Psoas muscle (tissue), 8 donors: ENCODE results near the gene SYT9. TPM values are rescaled to one million over a fixed set of nuclear protein-coding genes. Genes with fewer than 3 reads are reported as not detected.

Experiments used
- ATAC-seq, 4 donors: fragments of 200-7000 bp; cut with Tn5 transposase; one replicate each; pipeline ENCODE4 v1.9.1; 2020; ENCODE audit warnings: moderate library complexity in 3 of 4, mild to moderate bottlenecking in 2 of 4
- DNase-seq, 2 donors: peaks; one replicate each; pipeline ENCODE4 v3.0.0-alpha.2; 2020
- H3K27ac ChIP-seq: fragments of 200-600 bp; one replicate; pipeline ENCODE4 v1.8.0; 2022
- H3K27me3 ChIP-seq, 3 donors: fragments of 200-600 bp in 1 of 3; one replicate each; pipeline versions ENCODE4 v1.6.1 to v1.8.0; 2013 to 2022; ENCODE audit warnings: low read length in 2 of 3, mild to moderate bottlenecking in 2 of 3, moderate library complexity in 1 of 3; ENCODE audit not compliant: insufficient read depth in 3 of 3
- H3K36me3 ChIP-seq, 2 donors: fragments of 200-600 bp in 1 of 2; one replicate each; pipeline versions ENCODE4 v1.6.1 to v1.8.0; 2013 to 2022; ENCODE audit warnings: low read depth in 1 of 2, mild to moderate bottlenecking in 1 of 2, moderate library complexity in 1 of 2; ENCODE audit not compliant: insufficient read depth in 1 of 2
- H3K4me1 ChIP-seq: fragments of 200-600 bp; one replicate; pipeline ENCODE4 v1.8.0; 2022
- H3K4me3 ChIP-seq: fragments of 200-600 bp; one replicate; pipeline ENCODE4 v1.8.0; 2022; ENCODE audit warnings: mild to moderate bottlenecking
- H3K9me3 ChIP-seq: fragments of 200-600 bp; one replicate; pipeline ENCODE4 v1.8.0; 2022
- WGBS, 3 donors: extraction: QIAGEN DNeasy Blood & Tissue Kit; methylation state at CpG; one replicate each; pipeline versions ENCODE4 v1.1.6 to v1.1.7; 2013; 5-methylcytosine and 5-hydroxymethylcytosine counted together
- intact Hi-C, 2 donors: fragments of 100-400 bp; cut with DNase I; formaldehyde crosslinking; loops; one replicate each; pipeline versions ENCODE4 v1.11.0 to v1.14.2; 2022
- polyA plus RNA-seq, 3 donors: library from polyadenylated mRNA; stranded (reverse); fragments of 200-250 nt; gene quantifications; one replicate each; pipeline ENCODE4 v1.2.3, GENCODE V29; 2013
- total RNA-seq, 4 donors: library from RNA; stranded (reverse); fragmentation: NEBNext Ultra II Directional in 2 of 4; extraction: Animal tissue kit (Norgen Biotek cat#: 25700) in 2 of 4; gene quantifications; one replicate each; pipeline versions ENCODE4 v1.2.1 to v1.2.4, GENCODE V29; 2021 to 2023
- TF ChIP-seq, protein P1 (sequence below): fragments of 200-600 bp; IDR thresholded peaks from one replicate; pipeline ENCODE4 v1.8.0; 2022; ENCODE audit warnings: antibody characterized with exemption
- donor health status: healthy with polysubstance abuse.
- donor health status: DM: no; HTN: no; CAD: no; lungs with moderate emphysema.
- donor health status: Bipolar disorder and iron deficiency.
- donor health status: healthy.
- donor health status: DM: yes; HTN: yes; CAD: no.
- donor health status: DM: no; HTN: no; CAD: no.
- donor health status: DM: no; HTN: no; CAD: no.
- donor health status: DM: yes; HTN: yes; CAD: no.

The SYT9 gene
- total and polyA plus RNA-seq, 7 donors, result 0.03 TPM; not detected in 5

DNA sequence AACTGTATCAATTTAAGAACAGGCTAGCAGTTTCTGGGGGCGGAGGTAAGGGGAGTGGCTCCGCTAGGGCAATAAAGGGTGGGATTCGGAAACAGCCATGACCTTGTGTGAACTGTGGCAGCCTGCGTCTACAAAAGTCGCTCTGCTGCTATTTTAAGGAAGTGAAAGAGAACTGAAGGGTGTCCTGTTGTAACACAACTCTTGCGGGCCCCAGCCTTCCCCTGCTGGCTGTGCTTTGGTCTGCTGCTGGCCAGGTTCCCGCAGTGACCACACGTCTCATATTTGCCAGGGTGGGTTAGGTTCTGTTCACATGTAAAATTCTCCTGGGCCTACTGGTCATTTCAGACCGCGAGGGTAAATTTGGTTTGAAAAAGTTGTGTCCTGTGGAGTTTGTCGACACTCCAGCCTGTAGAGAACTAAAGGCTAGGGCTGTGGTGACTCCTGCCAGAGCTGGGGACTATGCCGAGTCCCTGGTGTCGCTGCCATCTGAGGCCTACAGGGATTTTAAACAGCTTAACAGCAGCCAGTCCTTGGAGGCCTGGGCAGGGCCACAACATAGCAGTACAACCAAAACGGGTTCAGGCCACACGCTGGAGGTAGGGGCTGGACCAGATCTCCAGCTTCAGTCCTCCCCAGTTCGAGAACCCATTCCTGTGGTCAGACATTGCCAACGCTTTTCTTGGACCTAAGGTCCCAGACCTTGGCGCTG lies 261.0 kb downstream of the SYT9 start:
- peak; percentile 91 to 95 for DNase-seq
- peak overlapping the region; percentile 93 for H3K27ac ChIP-seq
- H3K9me3 ChIP-seq, result no peaks in the 10 kb centered on the region
- H3K4me1 ChIP-seq, result peaks cover 31% of the 10 kb centered on the region
- peak overlapping the region; percentile 84 for H3K4me3 ChIP-seq
- WGBS, 3 donors, result 4 to 8% (median 5%) methylated on average over 18 of the region's 18 CpGs
- peak; percentile 71 to 79 (median 75) for ATAC-seq
- intact Hi-C loops, result loop anchor here (2.0 to 5.0 kb wide), 5 partner anchors 34 to 155 kb away; no protein-coding TSS in a partner anchor
- H3K36me3 ChIP-seq, result no peaks in the 10 kb centered on the region
- H3K27me3 ChIP-seq, result no peaks in the 10 kb centered on the region
- TF ChIP-seq, protein P1, sequence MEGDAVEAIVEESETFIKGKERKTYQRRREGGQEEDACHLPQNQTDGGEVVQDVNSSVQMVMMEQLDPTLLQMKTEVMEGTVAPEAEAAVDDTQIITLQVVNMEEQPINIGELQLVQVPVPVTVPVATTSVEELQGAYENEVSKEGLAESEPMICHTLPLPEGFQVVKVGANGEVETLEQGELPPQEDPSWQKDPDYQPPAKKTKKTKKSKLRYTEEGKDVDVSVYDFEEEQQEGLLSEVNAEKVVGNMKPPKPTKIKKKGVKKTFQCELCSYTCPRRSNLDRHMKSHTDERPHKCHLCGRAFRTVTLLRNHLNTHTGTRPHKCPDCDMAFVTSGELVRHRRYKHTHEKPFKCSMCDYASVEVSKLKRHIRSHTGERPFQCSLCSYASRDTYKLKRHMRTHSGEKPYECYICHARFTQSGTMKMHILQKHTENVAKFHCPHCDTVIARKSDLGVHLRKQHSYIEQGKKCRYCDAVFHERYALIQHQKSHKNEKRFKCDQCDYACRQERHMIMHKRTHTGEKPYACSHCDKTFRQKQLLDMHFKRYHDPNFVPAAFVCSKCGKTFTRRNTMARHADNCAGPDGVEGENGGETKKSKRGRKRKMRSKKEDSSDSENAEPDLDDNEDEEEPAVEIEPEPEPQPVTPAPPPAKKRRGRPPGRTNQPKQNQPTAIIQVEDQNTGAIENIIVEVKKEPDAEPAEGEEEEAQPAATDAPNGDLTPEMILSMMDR, result peak; percentile 19

DNA sequence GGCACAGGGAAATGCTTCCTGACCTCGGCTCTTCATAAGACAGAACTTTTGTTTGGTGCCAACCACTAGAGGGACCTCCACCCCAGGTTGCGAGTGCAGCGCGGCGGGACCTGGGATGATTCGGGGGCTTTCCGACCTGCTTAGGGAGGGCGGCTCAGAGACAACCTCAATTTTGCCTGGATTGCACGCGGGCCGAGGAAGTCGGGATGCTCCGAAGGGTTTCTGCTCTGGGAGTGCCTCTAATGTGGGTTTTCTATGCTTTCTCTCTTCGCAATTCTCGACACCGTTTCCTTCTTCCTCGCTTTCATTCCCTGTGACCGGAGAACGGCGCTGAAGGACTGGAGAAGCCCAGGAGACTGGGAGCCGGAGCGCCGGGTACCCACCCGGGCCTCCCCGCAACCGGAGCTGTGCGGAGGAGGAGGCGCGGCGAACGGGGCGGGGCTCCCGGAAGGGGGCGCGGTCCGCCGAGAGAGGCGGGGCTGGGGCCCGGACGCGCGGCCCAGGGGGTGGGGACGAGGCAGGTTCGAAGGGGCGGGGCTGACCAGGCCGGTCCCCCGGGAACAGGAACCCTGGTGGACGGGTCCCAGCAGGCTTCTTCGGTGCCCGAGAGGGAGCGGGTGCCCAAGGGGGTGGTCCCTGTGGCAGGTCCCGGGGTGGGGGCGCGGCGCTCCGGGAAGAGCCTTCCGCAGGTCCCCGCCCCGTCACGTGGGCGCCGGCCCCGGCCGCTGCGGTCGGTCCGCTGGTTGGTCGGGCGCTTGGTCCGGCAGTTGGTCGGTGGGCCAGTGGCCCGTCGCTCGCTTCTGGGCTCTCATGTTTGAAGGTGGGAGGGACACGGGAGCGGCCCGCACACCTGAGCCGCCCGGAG lies 261.8 kb downstream of the SYT9 start, which contains the start of gene PPFIBP2:
Gene PPFIBP2 (plus strand): TSS at position 766 of the 865 bp plus-strand sequence. CDS start 35,477 bp downstream, outside the sequence.
- H3K9me3 ChIP-seq, result no peaks in the 10 kb centered on the region
- intact Hi-C loops, result loop anchor here (2.0 to 5.0 kb wide), 5 partner anchors 33 to 154 kb away; no protein-coding TSS in a partner anchor
- TF ChIP-seq, protein P1, result peak; percentile 62
- ATAC-seq (peak; percentile 83 to 85 (median 84)), DNase-seq (peak; percentile 86 to 91)
- 0% methylated on average over 49 to 79 of the region's 79 CpGs for WGBS, 3 donors
- H3K27me3 ChIP-seq, result no peaks in the 10 kb centered on the region
- no peaks in the 10 kb centered on the region for H3K36me3 ChIP-seq
- H3K27ac ChIP-seq, result peak within 1 kb of the TSS; percentile 93
- peak within 1 kb of the TSS; percentile 84 for H3K4me3 ChIP-seq
- peaks cover 31% of the 10 kb centered on the region for H3K4me1 ChIP-seq

DNA sequence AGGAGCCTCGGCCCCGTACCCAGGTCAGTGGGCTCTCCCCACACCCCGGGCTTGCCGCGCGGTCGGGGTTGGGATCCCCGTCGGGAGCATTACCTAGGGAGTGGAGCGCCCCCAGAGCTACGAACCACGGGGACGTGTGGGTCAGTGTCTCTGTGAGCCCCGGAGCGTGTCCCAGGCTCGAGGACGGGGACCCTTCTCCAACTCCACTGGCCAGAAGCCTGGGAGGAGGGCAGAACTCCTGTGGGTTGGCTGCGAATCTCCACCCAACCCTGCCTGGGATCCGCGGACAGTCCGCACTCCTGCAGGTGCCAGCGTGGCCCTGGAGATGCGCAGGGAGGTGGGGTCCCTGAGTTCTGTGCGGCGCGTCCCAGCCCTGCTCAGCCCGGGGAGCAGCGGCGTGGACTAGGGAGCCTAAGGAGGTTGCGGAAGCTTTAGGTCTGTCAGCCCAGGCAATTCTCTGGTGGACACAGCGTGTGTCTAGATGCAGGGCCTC lies 262.4 kb downstream of the SYT9 start:
- 1 to 3% (median 1%) methylated on average over 29 to 31 of the region's 31 CpGs for WGBS, 3 donors
- no peaks in the 10 kb centered on the region for H3K36me3 ChIP-seq
- peaks cover 31% of the 10 kb centered on the region for H3K4me1 ChIP-seq
- H3K4me3 ChIP-seq, result peak overlapping the region; percentile 84
- intact Hi-C loops, result loop anchor here in 1 of 2 donors (5.0 kb wide), 2 partner anchors 88 to 153 kb away; no protein-coding TSS in a partner anchor
- H3K9me3 ChIP-seq, result no peaks in the 10 kb centered on the region
- no peaks in the 10 kb centered on the region for H3K27me3 ChIP-seq
- TF ChIP-seq, protein P1, result no peak
- peak overlapping the region; percentile 93 for H3K27ac ChIP-seq
- DNase-seq (peak; percentile 39 to 66), ATAC-seq (peak; percentile 2 to 17 (median 10))

DNA sequence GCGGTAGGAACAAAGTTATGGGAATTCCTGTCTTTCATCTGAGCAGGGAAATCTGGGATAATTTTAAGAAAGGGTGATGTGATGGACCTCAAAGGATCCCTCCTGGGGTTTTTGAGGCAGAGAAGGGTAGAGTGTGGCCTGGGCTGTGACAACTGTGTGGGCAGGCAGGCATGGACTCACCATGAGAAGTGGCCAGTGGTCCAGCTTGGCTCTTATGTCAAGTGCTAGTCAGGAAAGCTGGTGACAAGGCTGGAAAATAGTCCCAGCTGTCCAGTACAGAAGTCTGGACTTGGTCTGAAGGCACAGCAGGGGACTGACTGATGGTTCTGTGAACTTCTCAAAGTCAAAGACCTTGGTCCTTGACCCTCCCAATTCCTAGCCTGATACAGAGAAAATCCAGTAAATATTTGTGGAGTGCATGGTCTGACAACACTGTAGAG lies 263.8 kb downstream of the SYT9 start:
- TF ChIP-seq, protein P1, result no peak
- intact Hi-C loops, result no loop called here
- ATAC-seq, result no peak
- Histone ChIP-seq H3K36me3 (no peaks in the 10 kb centered on the region), H3K4me3 (peak overlapping the region; percentile 84), H3K9me3 (no peaks in the 10 kb centered on the region), H3K4me1 (peaks cover 27% of the 10 kb centered on the region), H3K27ac (no peak overlapping the region), H3K27me3 (no peaks in the 10 kb centered on the region)
- no peak for DNase-seq
- 86 to 100% (median 89%) methylated on average over 1 of the region's 1 CpG for WGBS, 3 donors
